HEK293T (cell line): ENCODE measurements around the gene LIPI.

Experiments used
- FOXA1 ChIP-seq: fragments of 450-650 bp; IDR thresholded peaks from 2 replicates; pipeline ENCODE4 v1.6.1; 2016; ENCODE audit warnings: mild to moderate bottlenecking
- FOXM1 ChIP-seq: fragments of 450-650 bp; IDR thresholded peaks from 2 replicates; pipeline ENCODE4 v1.6.1; 2017; ENCODE audit warnings: mild to moderate bottlenecking, borderline replicate concordance
- NFRKB ChIP-seq: fragments of 450-650 bp; IDR thresholded peaks from 2 replicates; pipeline ENCODE4 v1.6.1; 2016; ENCODE audit warnings: mild to moderate bottlenecking, moderate library complexity
- SP1 ChIP-seq: fragments of 450-650 bp; IDR thresholded peaks from 2 replicates; pipeline ENCODE4 v1.6.1; 2017
- TARDBP ChIP-seq: fragments of 450-650 bp; IDR thresholded peaks from 2 replicates; pipeline ENCODE4 v1.6.1; 2016

DNA sequence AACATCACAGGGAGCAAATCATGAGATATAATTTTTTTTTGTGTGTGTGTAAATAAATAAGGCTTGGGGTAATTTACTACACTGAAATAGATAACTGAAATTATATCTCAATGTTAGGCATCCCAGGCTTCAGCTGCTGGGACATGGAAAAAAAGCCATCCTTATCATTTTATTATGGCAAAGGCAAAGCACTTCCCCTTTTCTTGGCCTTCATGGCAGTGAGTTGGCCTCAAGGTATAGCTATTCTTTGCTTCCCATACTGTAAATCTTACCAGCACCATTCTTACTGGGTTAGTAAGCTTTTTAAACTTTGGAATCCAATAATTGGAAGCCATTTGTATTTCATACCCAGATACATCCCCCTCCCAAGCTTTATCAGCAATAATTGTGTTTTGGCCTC lies 34.2 kb upstream of the LIPI start:
- TF ChIP-seq NFRKB: no peak
- no peak for TF ChIP-seq SP1
- TF ChIP-seq TARDBP: no peak
- no peak for TF ChIP-seq FOXA1
- no peak for TF ChIP-seq FOXM1
